ENCODE data around the gene WDR53.
"Not testable (repeated sequence)": the region's sequence is repeated elsewhere in the genome, so short reads cannot be mapped to it uniquely, and the experiment has no call there.

The WDR53 gene

DNA sequence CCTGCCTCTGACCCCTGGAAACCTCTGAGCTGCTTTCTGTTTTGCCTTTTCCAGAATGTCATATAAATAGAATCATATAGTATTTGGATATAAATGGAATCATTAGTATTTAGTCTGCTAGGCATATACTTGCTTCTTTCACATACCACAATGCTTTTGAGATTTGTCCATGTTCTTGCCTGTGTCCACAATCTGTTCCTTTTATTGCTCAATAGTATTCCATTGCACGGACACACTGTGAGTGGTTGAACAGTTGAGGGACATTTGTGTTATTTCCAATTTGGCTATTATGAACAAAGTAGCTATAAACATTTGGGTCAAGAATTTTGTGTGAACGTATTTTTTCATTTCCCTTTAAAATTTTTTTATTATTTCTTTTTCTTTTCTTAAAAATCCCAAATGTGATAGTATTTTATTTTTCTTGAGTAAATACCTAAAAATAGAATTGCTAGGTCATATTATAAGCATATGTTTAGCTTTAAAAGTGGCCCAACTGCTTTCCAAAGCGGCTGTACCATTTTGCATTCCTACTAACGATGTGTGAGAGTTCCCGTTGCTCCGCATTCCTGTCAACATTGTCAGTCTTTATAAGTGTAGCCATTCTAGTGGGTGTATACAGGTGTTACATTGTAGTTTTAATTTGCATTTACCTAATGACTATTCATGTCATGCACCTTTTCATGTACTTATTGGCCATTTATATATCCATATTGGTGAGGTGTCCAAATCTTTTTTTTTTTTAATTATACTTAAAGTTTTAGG, 26.5 kb downstream of the WDR53 start:
- Mint-ChIP-seq H3K4me1 (no peaks in the 10 kb centered on the region), H3K36me3 (no peaks in the 10 kb centered on the region), H3K9me3 (no peaks in the 10 kb centered on the region), H3K27me3 (no peaks in the 10 kb centered on the region), H3K4me3 (no peak overlapping the region), H3K27ac (no peak overlapping the region)

DNA sequence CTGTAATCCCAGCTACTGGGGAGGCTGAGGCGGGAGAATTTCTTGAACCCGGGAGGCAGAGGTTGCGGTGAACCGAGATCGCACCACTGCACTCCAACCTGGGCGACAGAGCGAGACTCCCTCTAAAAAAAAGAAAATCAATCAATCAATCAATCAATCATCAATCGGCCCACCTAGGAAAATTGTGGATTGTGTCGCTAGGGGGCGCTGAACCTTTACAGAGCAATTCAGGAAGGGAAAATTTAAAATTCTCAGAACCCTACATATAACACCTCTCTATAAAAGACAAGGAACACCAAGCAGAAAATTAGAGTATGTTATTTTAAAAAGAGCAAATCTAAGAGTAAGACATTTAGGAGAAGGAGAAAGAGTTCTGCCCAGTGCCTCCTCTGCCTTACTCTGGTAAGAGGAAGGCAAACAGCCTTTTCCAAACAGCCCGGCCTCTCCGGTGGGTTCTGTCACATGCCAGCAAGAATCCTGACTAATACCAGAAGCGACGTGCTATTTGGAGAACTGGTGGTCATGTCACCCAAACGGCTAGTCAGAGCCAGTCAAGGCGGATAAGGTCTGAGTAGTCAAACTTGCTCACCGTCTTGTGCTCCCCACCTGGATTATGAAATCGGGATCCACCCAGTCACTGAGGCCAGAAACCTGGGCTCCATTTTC, 30.9 kb downstream of the WDR53 start:
- no peaks in the 10 kb centered on the region for H3K9me3 Mint-ChIP-seq
- H3K4me1 Mint-ChIP-seq: no peaks in the 10 kb centered on the region
- no peaks in the 10 kb centered on the region for H3K36me3 Mint-ChIP-seq
- no peaks in the 10 kb centered on the region for H3K27me3 Mint-ChIP-seq
- H3K27ac Mint-ChIP-seq: peak overlapping the region; percentile 53
- H3K4me3 Mint-ChIP-seq: no peak overlapping the region

- Mint-ChIP-seq H3K36me3 (peaks cover 4% of the 10 kb centered on the region), H3K9me3 (no peaks in the 10 kb centered on the region), H3K4me1 (no peaks in the 10 kb centered on the region), H3K27ac (no peak overlapping the region), H3K27me3 (peaks cover 3% of the 10 kb centered on the region), H3K4me3 (no peak overlapping the region)
These were observed 35.1 kb downstream of the WDR53 start for GRCh38 chr3:196533260-196533681.

- Mint-ChIP-seq H3K9me3 (no peaks in the 10 kb centered on the region), H3K36me3 (peaks cover 4% of the 10 kb centered on the region), H3K4me3 (no peak overlapping the region), H3K4me1 (no peaks in the 10 kb centered on the region), H3K27ac (peak overlapping the region; percentile 75), H3K27me3 (peaks cover 4% of the 10 kb centered on the region)
These were observed 36.9 kb downstream of the WDR53 start for GRCh38 chr3:196531418-196531817.

GRCh38 chr3:196528639-196529233, 39.6 kb downstream of the WDR53 start:
- Mint-ChIP-seq H3K27ac (no peak overlapping the region), H3K9me3 (no peaks in the 10 kb centered on the region), H3K36me3 (peaks cover 4% of the 10 kb centered on the region), H3K4me1 (no peaks in the 10 kb centered on the region), H3K27me3 (peaks cover 8% of the 10 kb centered on the region), H3K4me3 (peak overlapping the region; percentile 73)

DNA sequence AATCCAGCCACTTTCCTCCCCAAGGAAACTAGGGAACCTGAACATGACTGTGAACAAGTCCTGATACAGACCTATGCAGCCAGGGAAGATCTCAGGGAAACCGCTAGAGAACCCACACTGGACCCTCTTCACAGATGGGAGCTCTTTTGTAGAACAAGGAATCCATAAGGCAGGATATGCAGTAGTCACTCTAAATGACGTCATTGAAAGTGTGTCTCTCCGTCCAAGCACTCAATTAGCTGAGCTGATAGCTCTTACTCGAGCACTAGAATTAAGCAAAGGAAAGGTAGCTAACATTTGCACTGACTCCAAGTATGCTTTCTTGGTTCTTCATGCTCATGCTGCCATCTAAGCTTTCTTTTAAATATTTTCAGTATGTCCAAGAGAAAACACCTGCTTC, 43.2 kb downstream of the WDR53 start:
- peaks cover 5% of the 10 kb centered on the region for H3K27me3 Mint-ChIP-seq
- no peak overlapping the region for H3K27ac Mint-ChIP-seq
- peaks cover 9% of the 10 kb centered on the region for H3K9me3 Mint-ChIP-seq
- H3K4me1 Mint-ChIP-seq: no peaks in the 10 kb centered on the region
- no peak overlapping the region for H3K4me3 Mint-ChIP-seq
- peaks cover 11% of the 10 kb centered on the region for H3K36me3 Mint-ChIP-seq

- no peak overlapping the region for H3K27ac Mint-ChIP-seq
- peaks cover 12% of the 10 kb centered on the region for H3K36me3 Mint-ChIP-seq
- peaks cover 5% of the 10 kb centered on the region for H3K27me3 Mint-ChIP-seq
- H3K4me1 Mint-ChIP-seq: no peaks in the 10 kb centered on the region
- H3K9me3 Mint-ChIP-seq: peaks cover 9% of the 10 kb centered on the region
- no peak overlapping the region for H3K4me3 Mint-ChIP-seq
These were observed 43.8 kb downstream of the WDR53 start for GRCh38 chr3:196524527-196524926.

DNA sequence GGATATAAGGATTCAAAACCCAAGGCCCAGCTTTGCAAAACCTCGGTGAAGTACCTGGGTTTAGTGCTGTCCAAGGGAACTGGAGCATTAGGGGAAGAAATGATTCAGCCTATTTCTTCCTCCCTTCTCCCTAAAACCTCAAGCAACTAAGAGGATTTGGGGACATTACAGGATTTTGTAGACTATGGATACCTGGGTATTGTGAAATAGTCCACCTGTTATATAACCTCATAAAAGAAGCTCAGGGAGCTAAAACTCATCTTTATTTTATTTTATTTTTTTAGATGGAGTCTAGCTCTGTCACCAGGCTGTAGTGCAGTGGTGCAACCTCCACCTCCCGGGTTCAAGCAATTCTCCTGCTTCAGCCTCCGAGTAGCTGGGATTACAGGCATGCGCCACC, 44.5 kb downstream of the WDR53 start:
- no peaks in the 10 kb centered on the region for H3K4me1 Mint-ChIP-seq
- H3K27me3 Mint-ChIP-seq: peaks cover 5% of the 10 kb centered on the region
- no peak overlapping the region for H3K27ac Mint-ChIP-seq
- H3K36me3 Mint-ChIP-seq: peaks cover 14% of the 10 kb centered on the region
- H3K4me3 Mint-ChIP-seq: no peak overlapping the region
- H3K9me3 Mint-ChIP-seq: peaks cover 9% of the 10 kb centered on the region

GRCh38 chr3:196521291-196521690, 47.1 kb downstream of the WDR53 start:
- H3K4me3 Mint-ChIP-seq, H3K4me1 Mint-ChIP-seq, H3K9me3 Mint-ChIP-seq, H3K27ac Mint-ChIP-seq, H3K27me3 Mint-ChIP-seq: not testable (repeated sequence)
- H3K36me3 Mint-ChIP-seq: peaks cover 15% of the 10 kb centered on the region

GRCh38 chr3:196519718-196520082, 48.7 kb downstream of the WDR53 start:
- peaks cover 15% of the 10 kb centered on the region for H3K36me3 Mint-ChIP-seq
- peak overlapping the region; percentile 17 for H3K27ac Mint-ChIP-seq
- H3K27me3 Mint-ChIP-seq: no peaks in the 10 kb centered on the region
- H3K4me1 Mint-ChIP-seq: no peaks in the 10 kb centered on the region
- no peak overlapping the region for H3K4me3 Mint-ChIP-seq
- peaks cover 17% of the 10 kb centered on the region for H3K9me3 Mint-ChIP-seq

DNA sequence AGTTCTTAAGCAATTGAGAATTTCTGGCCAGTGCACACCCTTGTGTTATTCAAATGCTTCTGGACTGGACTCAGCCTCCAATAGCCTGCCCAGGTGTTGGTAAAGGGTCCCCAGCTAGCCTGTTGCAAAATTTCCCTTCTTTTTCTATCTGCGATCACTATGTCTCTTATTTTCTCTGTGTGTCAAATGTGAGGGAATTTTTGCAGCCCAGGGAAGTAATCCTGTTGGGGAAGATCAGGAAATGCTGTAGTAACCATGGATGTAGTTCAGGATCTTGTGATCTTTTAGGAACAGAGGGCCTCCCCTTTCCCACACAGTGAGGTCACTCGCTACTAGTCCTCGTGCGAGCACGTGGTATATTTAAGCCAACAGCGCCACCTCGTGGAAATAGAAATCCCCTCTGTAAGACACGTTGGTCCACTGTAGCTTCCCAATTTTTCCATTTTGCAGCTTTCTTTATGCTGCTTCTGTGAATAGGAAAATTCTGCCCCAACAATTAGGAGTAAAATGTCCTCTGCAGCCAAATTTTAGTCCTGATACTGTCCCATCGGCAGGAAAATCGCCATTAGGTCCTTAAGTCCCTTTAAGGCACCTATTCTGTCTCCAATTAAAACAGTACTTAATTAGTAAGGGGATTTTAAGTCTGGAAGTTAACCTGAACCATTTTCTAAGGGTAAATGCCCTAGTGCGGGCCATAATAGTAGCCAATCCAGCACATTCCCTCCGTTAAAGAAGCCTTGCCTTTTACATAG, 49.2 kb downstream of the WDR53 start:
- H3K36me3 Mint-ChIP-seq: peaks cover 15% of the 10 kb centered on the region
- no peaks in the 10 kb centered on the region for H3K27me3 Mint-ChIP-seq
- no peaks in the 10 kb centered on the region for H3K4me1 Mint-ChIP-seq
- H3K27ac Mint-ChIP-seq: peak overlapping the region; percentile 17
- no peak overlapping the region for H3K4me3 Mint-ChIP-seq
- peaks cover 17% of the 10 kb centered on the region for H3K9me3 Mint-ChIP-seq

GRCh38 chr3:196517919-196518318, 50.4 kb downstream of the WDR53 start:
- Mint-ChIP-seq H3K36me3 (peaks cover 15% of the 10 kb centered on the region), H3K27ac (no peak overlapping the region), H3K27me3 (no peaks in the 10 kb centered on the region), H3K4me1 (no peaks in the 10 kb centered on the region), H3K4me3 (no peak overlapping the region), H3K9me3 (peaks cover 17% of the 10 kb centered on the region)

DNA sequence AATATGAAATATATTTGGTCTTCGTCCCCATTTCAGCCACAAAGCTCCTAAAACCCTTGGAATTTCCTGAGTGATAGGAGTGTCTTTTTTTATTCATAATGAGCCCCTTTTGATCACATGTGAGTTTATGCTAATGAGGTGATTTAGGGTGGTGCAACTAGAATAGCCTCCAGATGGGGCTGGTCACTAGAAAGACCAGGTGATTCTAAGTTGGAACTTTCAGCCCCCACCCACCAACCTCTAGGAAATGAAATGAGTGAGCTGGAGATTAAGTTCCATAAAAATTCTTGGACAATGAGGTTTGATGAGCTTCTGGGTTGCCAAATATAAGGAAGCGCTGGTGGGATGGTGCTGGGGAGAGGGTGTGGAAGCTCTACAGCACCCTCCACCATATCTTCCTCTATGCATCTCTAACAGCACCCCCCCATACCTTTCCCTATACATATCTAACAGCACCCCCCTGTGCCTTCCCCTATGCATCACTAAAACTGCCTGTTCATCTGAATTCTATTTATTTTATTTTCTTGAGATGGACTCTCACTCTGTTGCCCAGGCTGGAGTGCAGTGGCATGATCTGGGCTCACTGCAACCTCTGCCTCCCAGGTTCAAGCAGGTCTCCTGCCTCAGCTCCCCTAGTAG, 51.1 kb downstream of the WDR53 start:
- H3K4me3 Mint-ChIP-seq: no peak overlapping the region
- H3K4me1 Mint-ChIP-seq: no peaks in the 10 kb centered on the region
- H3K27ac Mint-ChIP-seq: no peak overlapping the region
- peaks cover 17% of the 10 kb centered on the region for H3K9me3 Mint-ChIP-seq
- no peaks in the 10 kb centered on the region for H3K27me3 Mint-ChIP-seq
- H3K36me3 Mint-ChIP-seq: peaks cover 15% of the 10 kb centered on the region

- H3K4me3 Mint-ChIP-seq: no peak within 1 kb of the TSS
- no peak within 1 kb of the TSS for H3K27ac Mint-ChIP-seq
- peaks cover 8% of the 10 kb centered on the region for H3K9me3 Mint-ChIP-seq
- no peaks in the 10 kb centered on the region for H3K27me3 Mint-ChIP-seq
- peaks cover 3% of the 10 kb centered on the region for H3K36me3 Mint-ChIP-seq
- H3K4me1 Mint-ChIP-seq: no peaks in the 10 kb centered on the region
These were observed 53.3 kb downstream of the WDR53 start, which contains the start of gene SMCO1 for GRCh38 chr3:196514913-196515621. TSS of gene SMCO1 (minus strand) at chr3:196515346. CDS start at chr3:196515209, 137 bp downstream.

GRCh38 chr3:196514350-196514716, 54.0 kb downstream of the WDR53 start:
- Mint-ChIP-seq H3K27me3 (no peaks in the 10 kb centered on the region), H3K4me3 (no peak overlapping the region), H3K4me1 (no peaks in the 10 kb centered on the region), H3K36me3 (peaks cover 3% of the 10 kb centered on the region), H3K27ac (no peak overlapping the region), H3K9me3 (peaks cover 8% of the 10 kb centered on the region)

Measured in activated naive CD4-positive, alpha-beta T cell treated with anti-CD3 and anti-CD28 coated beads, Interleukin-2, amount 50 U/mL, for 24 hours (primary cell).